ENCODE measurements around the gene SPA17. TPM values are rescaled to one million over a fixed set of nuclear protein-coding genes. Genes with fewer than 3 reads are reported as not detected.

SPA17 gene
- total RNA-seq, 1 donor from 2014 or later, result 3.0 TPM

- intact Hi-C loops (cut with micrococcal nuclease), result no loop called here
- H3K9me3 ChIP-seq (replicated peaks), result peaks cover 17% of the 10 kb centered on the region
- no peak overlapping the region for H3K27ac ChIP-seq (replicated peaks)
- H3K27me3 ChIP-seq (ENCODE audit: low read depth), result peaks cover 37% of the 10 kb centered on the region
- H3K4me1 ChIP-seq, result peaks cover 4% of the 10 kb centered on the region
- no peak overlapping the region for H3K4me3 ChIP-seq
- TF ChIP-seq CTCF (IDR thresholded peaks at IDR 0.05; ENCODE audit: borderline replicate concordance), result no peak
- DNase-seq, result no peak
- no peaks in the 10 kb centered on the region for H3K36me3 ChIP-seq
Measured at GRCh38 chr11:124712392-124712791, 38.7 kb downstream of the SPA17 start.

- no peaks in the 10 kb centered on the region for H3K9me3 ChIP-seq (replicated peaks)
- peaks cover 19% of the 10 kb centered on the region for H3K4me1 ChIP-seq
- peaks cover 78% of the 10 kb centered on the region for H3K27me3 ChIP-seq (ENCODE audit: low read depth)
- no peak for TF ChIP-seq CTCF (IDR thresholded peaks at IDR 0.05; ENCODE audit: borderline replicate concordance)
- H3K36me3 ChIP-seq, result no peaks in the 10 kb centered on the region
- H3K4me3 ChIP-seq, result no peak overlapping the region
- peak overlapping the region; percentile 78 for H3K27ac ChIP-seq (replicated peaks)
- intact Hi-C loops (cut with micrococcal nuclease), result no loop called here
- no peak for DNase-seq
Measured at GRCh38 chr11:124716591-124716990, 42.9 kb downstream of the SPA17 start.

- DNase-seq, result no peak
- H3K4me3 ChIP-seq, result peak overlapping the region; percentile 68
- H3K27ac ChIP-seq (replicated peaks), result peak overlapping the region; percentile 78
- intact Hi-C loops (cut with micrococcal nuclease), result no loop called here
- H3K9me3 ChIP-seq (replicated peaks), result no peaks in the 10 kb centered on the region
- H3K27me3 ChIP-seq (ENCODE audit: low read depth), result peaks cover 86% of the 10 kb centered on the region
- peaks cover 19% of the 10 kb centered on the region for H3K4me1 ChIP-seq
- no peak for TF ChIP-seq CTCF (IDR thresholded peaks at IDR 0.05; ENCODE audit: borderline replicate concordance)
- H3K36me3 ChIP-seq, result no peaks in the 10 kb centered on the region
Measured at GRCh38 chr11:124717421-124717785, 43.7 kb downstream of the SPA17 start.

GRCh38 chr11:124717786-124718651 is 44.3 kb downstream of the SPA17 start:
- DNase-seq, result peak; percentile 56
- Histone ChIP-seq H3K9me3 (replicated peaks) (no peaks in the 10 kb centered on the region), H3K36me3 (no peaks in the 10 kb centered on the region), H3K27ac (replicated peaks) (peak overlapping the region; percentile 78), H3K4me3 (peak overlapping the region; percentile 68), H3K27me3 (ENCODE audit: low read depth) (peaks cover 92% of the 10 kb centered on the region), H3K4me1 (peaks cover 19% of the 10 kb centered on the region)
- TF ChIP-seq CTCF (IDR thresholded peaks at IDR 0.05; ENCODE audit: borderline replicate concordance), result no peak
- intact Hi-C loops (cut with micrococcal nuclease), result no loop called here

- peak overlapping the region; percentile 68 for H3K4me3 ChIP-seq
- H3K36me3 ChIP-seq, result no peaks in the 10 kb centered on the region
- intact Hi-C loops (cut with micrococcal nuclease), result no loop called here
- no peak for TF ChIP-seq CTCF (IDR thresholded peaks at IDR 0.05; ENCODE audit: borderline replicate concordance)
- H3K27ac ChIP-seq (replicated peaks), result peak overlapping the region; percentile 78
- peaks cover 19% of the 10 kb centered on the region for H3K4me1 ChIP-seq
- H3K27me3 ChIP-seq (ENCODE audit: low read depth), result peaks cover 95% of the 10 kb centered on the region
- H3K9me3 ChIP-seq (replicated peaks), result no peaks in the 10 kb centered on the region
- no peak for DNase-seq
Measured at GRCh38 chr11:124718801-124719200, 45.1 kb downstream of the SPA17 start.
